IMR-90 (cell line): ENCODE data around the gene ZNF17. TPM values are rescaled to one million over a fixed set of nuclear protein-coding genes. Genes with fewer than 3 reads are reported as not detected.

Source experiments
- ATAC-seq: fragments of 200-7000 bp; cut with Tn5 transposase; 2 replicates; pipeline ENCODE4 v1.9.1; 2020; ENCODE audit warnings: low read depth, mild to moderate bottlenecking, moderate library complexity
- BruUV-seq: library from RNA; stranded (reverse); fragments of 400-500 nt; replicated peaks from 2 replicates; lab custom pipeline; 2021; lab: Mats Ljungman, UMichigan
- CTCF ChIA-PET: fragments of 300-600 bp; formaldehyde crosslinking; extraction: SDS; loops from one replicate; lab custom pipeline; 2021; ENCODE audit warnings: antibody characterized with exemption; lab: Yijun Ruan, JAX
- POLR2A ChIA-PET: fragments of 300-600 bp; sonication (Branson Sonifier 250); formaldehyde crosslinking; loops from one replicate; lab custom pipeline; 2022; ENCODE audit warnings: antibody characterized with exemption; ENCODE audit not compliant: unreplicated experiment; lab: Charles Lee
- DNase-seq: peaks from one replicate; pipeline ENCODE4 v3.0.0; 2013
- H2AFZ ChIP-seq: replicated peaks from 2 replicates; pipeline ENCODE3; 2013; ENCODE audit warnings: low read length, mild to moderate bottlenecking; ENCODE audit not compliant: poor library complexity
- H2AK5ac ChIP-seq: 2 replicates; pipeline ENCODE4 v1.6.1; 2013; ENCODE audit warnings: low read depth, low read length, inconsistent platforms
- H2AK9ac ChIP-seq: replicated peaks from 2 replicates; pipeline ENCODE3; 2013; ENCODE audit warnings: mild to moderate bottlenecking, low read depth, low read length, moderate library complexity; ENCODE audit not compliant: poor library complexity
- H2BK120ac ChIP-seq: 2 replicates; pipeline ENCODE4 v1.6.1; 2013; ENCODE audit warnings: low read depth, low read length, inconsistent platforms
- H2BK15ac ChIP-seq: 3 replicates; pipeline ENCODE4 v1.6.1; 2013; ENCODE audit warnings: low read depth, low read length, inconsistent platforms
- H2BK20ac ChIP-seq: 2 replicates; pipeline ENCODE4 v1.6.1; 2013; ENCODE audit warnings: low read depth, mild to moderate bottlenecking, inconsistent platforms, low read length, moderate library complexity
- H2BK5ac ChIP-seq: 2 replicates; pipeline ENCODE4 v1.6.1; 2013; ENCODE audit warnings: mild to moderate bottlenecking, low read depth, low read length, inconsistent platforms; ENCODE audit not compliant: poor library complexity, severe bottlenecking
- H3K14ac ChIP-seq: replicated peaks from 2 replicates; pipeline ENCODE4 v1.6.1; 2013; ENCODE audit warnings: low read depth, low read length, inconsistent platforms
- H3K18ac ChIP-seq: 2 replicates; pipeline ENCODE4 v1.6.1; 2013; ENCODE audit warnings: low read depth, low read length, control low read depth
- H3K23ac ChIP-seq: 2 replicates; pipeline ENCODE4 v1.6.1; 2013; ENCODE audit warnings: low read depth, low read length, inconsistent platforms
- H3K27ac ChIP-seq: 2 replicates; pipeline ENCODE4 v1.5.1; 2013; ENCODE audit warnings: mild to moderate bottlenecking, control low read depth, low read length; ENCODE audit not compliant: insufficient read depth
- H3K27me3 ChIP-seq: 2 replicates; pipeline ENCODE4 v1.6.1; 2013; ENCODE audit warnings: low read length; ENCODE audit not compliant: control insufficient read depth, insufficient read depth
- H3K36me3 ChIP-seq: 2 replicates; pipeline ENCODE4 v1.6.1; 2013; ENCODE audit warnings: low read length, mixed read lengths; ENCODE audit not compliant: control insufficient read depth, insufficient read depth
- H3K4ac ChIP-seq: 2 replicates; pipeline ENCODE4 v1.6.1; 2013; ENCODE audit warnings: low read depth, low read length, inconsistent platforms
- H3K4me1 ChIP-seq: 2 replicates; pipeline ENCODE4 v1.6.1; 2013; ENCODE audit warnings: low read length, mixed read lengths; ENCODE audit not compliant: control insufficient read depth, insufficient read depth
- H3K4me2 ChIP-seq: 2 replicates; pipeline ENCODE4 v1.6.1; 2013; ENCODE audit warnings: low read depth, mild to moderate bottlenecking, control low read depth, low read length, moderate library complexity
- H3K4me3 ChIP-seq: 2 replicates; pipeline ENCODE4 v1.5.1; 2013; ENCODE audit warnings: low read depth, mild to moderate bottlenecking, control low read depth, low read length, moderate library complexity; ENCODE audit not compliant: insufficient read depth
- H3K56ac ChIP-seq: 2 replicates; pipeline ENCODE4 v1.6.1; 2013; ENCODE audit warnings: low read length, inconsistent platforms; ENCODE audit not compliant: insufficient read depth; ENCODE audit errors: extremely low read depth
- H3K79me1 ChIP-seq, 2 experiments: 2 replicates each; pipeline ENCODE4 v1.6.1; 2013; ENCODE audit warnings: low read length in 2 of 2, inconsistent platforms in 1 of 2, low read depth in 1 of 2
- H3K9ac ChIP-seq: 2 replicates; pipeline ENCODE4 v1.6.1; 2013; ENCODE audit warnings: low read depth, low read length, control low read depth
- H3K9me1 ChIP-seq: 2 replicates; pipeline ENCODE4 v1.6.1; 2013; ENCODE audit warnings: low read length, inconsistent platforms; ENCODE audit not compliant: insufficient read depth
- H3K9me3 ChIP-seq: 2 replicates; pipeline ENCODE4 v1.6.1; 2013; ENCODE audit warnings: low read length; ENCODE audit not compliant: control insufficient read depth, insufficient read depth
- H4K20me1 ChIP-seq: 2 replicates; pipeline ENCODE4 v1.6.1; 2013; ENCODE audit warnings: low read length, inconsistent platforms; ENCODE audit not compliant: insufficient read depth
- H4K5ac ChIP-seq: 2 replicates; pipeline ENCODE4 v1.6.1; 2013; ENCODE audit warnings: mild to moderate bottlenecking, low read depth, low read length, control low read depth
- H4K8ac ChIP-seq, 2 experiments: 2 replicates each; pipeline ENCODE4 v1.6.1; 2013; ENCODE audit warnings: low read depth in 2 of 2, low read length in 2 of 2, control low read depth in 1 of 2, inconsistent platforms in 1 of 2
- H4K91ac ChIP-seq: 2 replicates; pipeline ENCODE4 v1.6.1; 2013; ENCODE audit warnings: low read depth, low read length, inconsistent platforms; ENCODE audit not compliant: insufficient read depth
- USF2 ChIP-seq: fragments of 150-350 bp; IDR thresholded peaks from 2 replicates; pipeline ENCODE4 v1.6.1; 2017; ENCODE audit warnings: mild to moderate bottlenecking, antibody characterized with exemption, low read length, low read depth
- WGBS, 2 experiments: methylation state at CpG; one replicate each; pipeline versions ENCODE4 v1.1.5 to v1.1.7; 2013; ENCODE audit warnings: missing lambda C conversion rate in 2 of 2; ENCODE audit not compliant: insufficient read length in 1 of 2; ENCODE audit errors: extremely low coverage in 2 of 2; 5-methylcytosine and 5-hydroxymethylcytosine counted together
- dilution Hi-C: fragments of 300-500 bp; cut with HindIII; formaldehyde crosslinking; loops from one replicate; pipeline ENCODE4 v1.14.3; 2018; ENCODE audit warnings: low sequenced_read_pairs; ENCODE audit not compliant: unreplicated experiment
- in situ Hi-C: fragments of 300-500 bp; cut with MboI; formaldehyde crosslinking; loops from 3 replicates; pipeline ENCODE4 v1.14.3; 2019; ENCODE audit warnings: low sequenced_read_pairs, inconsistent platforms, mixed read lengths
- intact Hi-C: fragments of 100-400 bp; cut with micrococcal nuclease; formaldehyde crosslinking; loops from 2 replicates; pipeline ENCODE4 v1.10.0; 2022
- polyA plus RNA-seq, 3 experiments: library from polyadenylated mRNA; depleted of rRNA; stranded (reverse); fragments of >200 nt; gene quantifications; 2 replicates each; pipeline ENCODE4 v1.2.3, GENCODE V29; 2012; ENCODE audit warnings: low replicate concordance in 1 of 3
- total RNA-seq: library from RNA; depleted of rRNA; stranded (reverse); fragments of >200 nt; gene quantifications from 2 replicates; pipeline ENCODE4 v1.2.3, GENCODE V29; 2012

The ZNF17 gene
- total and polyA plus RNA-seq, 2 of the 4 experiments (the other 2 are of a cell fraction): 4.3 to 17.4 TPM

GRCh38 chr19:57376151-57376550 lies 34.8 kb upstream of the ZNF17 start:
- Histone ChIP-seq H3K56ac (no peak overlapping the region), H4K20me1 (no peaks in the 10 kb centered on the region), H2BK5ac (no peak overlapping the region), H3K9me3 (peaks cover 43% of the 10 kb centered on the region), H2BK15ac (no peak overlapping the region), H3K9ac (no peak overlapping the region), H3K27me3 (no peaks in the 10 kb centered on the region), H4K8ac (no peak overlapping the region), H2AFZ (no peak overlapping the region), H3K23ac (no peak overlapping the region), H3K36me3 (peaks cover 52% of the 10 kb centered on the region), H3K14ac (no peak overlapping the region), H2BK120ac (no peak overlapping the region), H3K4me2 (no peak overlapping the region), H3K4me3 (no peak overlapping the region), H3K9me1 (no peaks in the 10 kb centered on the region), H2BK20ac (no peak overlapping the region), H3K4me1 (no peaks in the 10 kb centered on the region), H3K18ac (no peak overlapping the region), H4K5ac (no peak overlapping the region), H3K27ac (no peak overlapping the region), H2AK9ac (no peak overlapping the region), H4K91ac (no peak overlapping the region), H3K79me1 (no peaks in the 10 kb centered on the region; a peak in 1 of 4 replicates), H3K4ac (no peak overlapping the region), H2AK5ac (no peak overlapping the region)
- no peak for TF ChIP-seq USF2
- in situ Hi-C loops: loop anchor here (25.0 kb wide), 1 partner anchor 964 kb away; the partner anchor contains the start of gene ZNF583
- WGBS, 2 experiments: no CpG with 5 or more reads among the region's 6 CpGs
- ChIA-PET POLR2A (no interaction called here), CTCF (no interaction called here)
- BruUV-seq: no TSS peak
- dilution Hi-C loops: no loop called here
- DNase-seq: no peak
- ATAC-seq: no peak
- intact Hi-C loops: no loop called here
